SK-N-SH (cell line): ENCODE measurements around the gene NYAP1. TPM values are rescaled to one million over a fixed set of nuclear protein-coding genes. Genes with fewer than 3 reads are reported as not detected.

Experiments used
- CTCF ChIA-PET: fragments of 300-600, 350-600 bp; formaldehyde crosslinking; extraction: SDS; loops from one replicate; lab custom pipeline; 2021; lab: Yijun Ruan, JAX
- POLR2A ChIA-PET: fragments of 350-600 bp; sonication (Branson Sonifier 250); formaldehyde crosslinking; extraction: SDS; loops from one replicate; lab custom pipeline; 2020; ENCODE audit warnings: antibody characterized with exemption, inconsistent platforms; lab: Yijun Ruan, JAX
- DNase-seq: peaks from one replicate; pipeline ENCODE4 v3.0.0; 2012
- H2AFZ ChIP-seq: fragments of 200-600 bp; sonication (generic); 2 replicates; pipeline ENCODE4 v1.8.1; 2016; ENCODE audit warnings: antibody characterized with exemption, mild to moderate bottlenecking, low read depth
- H3F3A ChIP-seq: fragments of 200-600 bp; sonication (generic); replicated peaks from 2 replicates; pipeline ENCODE3; 2016; ENCODE audit warnings: antibody characterized with exemption, mild to moderate bottlenecking; ENCODE audit not compliant: insufficient read depth
- H3K27ac ChIP-seq, 2 experiments: fragments of 200-500 bp in 1 of 2; fragments of 200-600 bp in 1 of 2; sonication (Bioruptor generic) in 1 of 2; sonication (generic), shearing (Covaris generic) in 1 of 2; 2 replicates each; pipeline versions ENCODE4 v1.5.1 to v1.6.1; 2014 to 2016; ENCODE audit warnings: low read depth in 2 of 2, inconsistent platforms in 1 of 2, low read length in 1 of 2, mild to moderate bottlenecking in 1 of 2, mixed read lengths in 1 of 2
- H3K27me3 ChIP-seq: fragments of 200-600 bp; sonication (generic), shearing (Covaris generic); 2 replicates; pipeline ENCODE4 v1.6.1; 2016; ENCODE audit warnings: mixed run types; ENCODE audit not compliant: insufficient read depth
- H3K36me3 ChIP-seq, 2 experiments: fragments of 200-500 bp in 1 of 2; fragments of 200-600 bp in 1 of 2; sonication (Bioruptor generic) in 1 of 2; sonication (generic) in 1 of 2; replicated peaks in 1 of 2; 2 replicates each; pipeline versions ENCODE3 to v1.5.1; 2014 to 2016; ENCODE audit warnings: low read length in 1 of 2, mild to moderate bottlenecking in 1 of 2; ENCODE audit not compliant: insufficient read depth in 2 of 2, control insufficient read depth in 1 of 2
- H3K4me1 ChIP-seq, 2 experiments: fragments of 200-500 bp in 1 of 2; fragments of 200-600 bp in 1 of 2; sonication (Bioruptor generic) in 1 of 2; sonication (generic), shearing (Covaris generic) in 1 of 2; 2 replicates each; pipeline versions ENCODE4 v1.5.1 to v1.6.1; 2014 to 2016; ENCODE audit warnings: low read depth in 1 of 2, low read length in 1 of 2, mixed run types in 1 of 2; ENCODE audit not compliant: insufficient read depth in 2 of 2, control insufficient read depth in 1 of 2
- H3K4me2 ChIP-seq: fragments of 200-600 bp; sonication (generic), shearing (Covaris generic); 2 replicates; pipeline ENCODE4 v1.6.1; 2017; ENCODE audit warnings: mixed run types
- H3K4me3 ChIP-seq, 2 experiments: fragments of 200-500 bp in 1 of 2; fragments of 200-600 bp in 1 of 2; sonication (Bioruptor generic) in 1 of 2; sonication (generic), shearing (Covaris generic) in 1 of 2; 2 replicates each; pipeline versions ENCODE4 v1.5.1 to v1.8.1; 2014 to 2016; ENCODE audit warnings: low read depth in 2 of 2, inconsistent platforms in 1 of 2, low read length in 1 of 2, mild to moderate bottlenecking in 1 of 2, mixed read lengths in 1 of 2, moderate library complexity in 1 of 2
- H3K79me2 ChIP-seq: fragments of 200-600 bp; sonication (generic); 2 replicates; pipeline ENCODE4 v1.8.1; 2017; ENCODE audit warnings: mild to moderate bottlenecking; ENCODE audit not compliant: insufficient read depth
- H3K9ac ChIP-seq: fragments of 200-600 bp; sonication (generic); 2 replicates; pipeline ENCODE4 v1.6.1; 2017; ENCODE audit warnings: mixed run types
- H3K9me2 ChIP-seq: fragments of 200-600 bp; sonication (generic); 2 replicates; pipeline ENCODE4 v1.6.1; 2017; ENCODE audit warnings: mixed run types
- H3K9me3 ChIP-seq: fragments of 200-600 bp; sonication (generic); 2 replicates; pipeline ENCODE4 v1.6.1; 2017; ENCODE audit warnings: mixed run types, mild to moderate bottlenecking, moderate library complexity
- H4K20me1 ChIP-seq: fragments of 200-600 bp; sonication (generic); 2 replicates; pipeline ENCODE4 v1.6.1; 2017; ENCODE audit warnings: mild to moderate bottlenecking, mixed run types; ENCODE audit not compliant: insufficient read depth
- CTCF ChIP-seq: fragments of 200-600 bp; sonication (generic); IDR thresholded peaks from 2 replicates; pipeline ENCODE4 v1.6.1; 2017; ENCODE audit warnings: antibody characterized with exemption, mild to moderate bottlenecking, moderate library complexity
- FOXM1 ChIP-seq: IDR thresholded peaks from 2 replicates; pipeline ENCODE4 v1.4.0; 2012; ENCODE audit warnings: low read depth, mild to moderate bottlenecking
- MAX ChIP-seq: IDR thresholded peaks from 2 replicates; pipeline ENCODE4 v1.4.0; 2012; ENCODE audit warnings: low read depth
- NFIC ChIP-seq: IDR thresholded peaks from 2 replicates; pipeline ENCODE4 v1.4.0; 2012; ENCODE audit warnings: borderline replicate concordance
- REST ChIP-seq: IDR thresholded peaks from 2 replicates; pipeline ENCODE4 v1.6.1; 2012; ENCODE audit warnings: mild to moderate bottlenecking, low read depth, low read length, moderate library complexity
- WGBS: methylation state at CpG from one replicate; pipeline ENCODE4 v1.1.6; 2017; ENCODE audit warnings: low lambda C conversion rate; 5-methylcytosine and 5-hydroxymethylcytosine counted together
- polyA plus RNA-seq, 3 experiments: library from polyadenylated mRNA; depleted of rRNA; stranded (reverse); fragments of >200 nt; gene quantifications; 2 replicates each; pipeline ENCODE4 v1.2.3, GENCODE V29; 2012

The NYAP1 gene
- polyA plus RNA-seq, 1 of the 3 experiments (the other 2 are of a cell fraction) = 6.0 TPM

- TF ChIP-seq NFIC (no peak), REST (no peak), CTCF (0 out of 2 replicates have a peak, but pooled peaks have one; percentile 15)
- H3K4me1 ChIP-seq = no peaks in the 10 kb centered on the region
- no peak overlapping the region for H3K9ac ChIP-seq
- H3K27ac ChIP-seq = no peak overlapping the region
- no peaks in the 10 kb centered on the region for H3K79me2 ChIP-seq
- 90% methylated on average over 14 of the region's 14 CpGs for WGBS
- H4K20me1 ChIP-seq = no peaks in the 10 kb centered on the region
- H3K9me2 ChIP-seq = no peaks in the 10 kb centered on the region
- no peaks in the 10 kb centered on the region for H3K36me3 ChIP-seq
- H2AFZ ChIP-seq = no peak overlapping the region
- no peak for DNase-seq
- H3K4me2 ChIP-seq = no peak overlapping the region
- ChIA-PET CTCF (interaction anchor here (0.6 to 5.3 kb wide), 8 partner anchors 7 to 249 kb away, joined by 3 to 57 read pairs (median 4); partner anchors contain the start of genes NYAP1, POP7 and SPACDR), POLR2A (interaction anchor here (0.5 kb wide), 1 partner anchor 222 kb away, joined by 3 read pairs; no protein-coding TSS in a partner anchor)
- no peak overlapping the region for H3K4me3 ChIP-seq
- H3F3A ChIP-seq = peaks cover 3% of the 10 kb centered on the region
- no peaks in the 10 kb centered on the region for H3K27me3 ChIP-seq
- H3K9me3 ChIP-seq = no peaks in the 10 kb centered on the region
These were observed 27.2 kb upstream of the NYAP1 start for GRCh38 chr7:100456562-100456961.

GRCh38 chr7:100457033-100457432 lies 26.7 kb upstream of the NYAP1 start:
- Histone ChIP-seq H3K9ac (no peak overlapping the region), H4K20me1 (no peaks in the 10 kb centered on the region), H3K4me2 (no peak overlapping the region), H3K36me3 (no peaks in the 10 kb centered on the region), H3K79me2 (no peaks in the 10 kb centered on the region), H3K4me3 (no peak overlapping the region), H3F3A (peaks cover 3% of the 10 kb centered on the region), H2AFZ (no peak overlapping the region), H3K4me1 (no peaks in the 10 kb centered on the region), H3K27ac (no peak overlapping the region), H3K27me3 (no peaks in the 10 kb centered on the region), H3K9me2 (no peaks in the 10 kb centered on the region), H3K9me3 (no peaks in the 10 kb centered on the region)
- ChIA-PET CTCF (interaction anchor here (0.6 to 5.3 kb wide), 8 partner anchors 7 to 248 kb away, joined by 3 to 57 read pairs (median 4); partner anchors contain the start of genes POP7 and SPACDR), POLR2A (no interaction called here)
- DNase-seq = no peak
- WGBS = 88% methylated on average over 6 of the region's 6 CpGs
- TF ChIP-seq FOXM1 (no peak), MAX (no peak)
- TF ChIP-seq, all 33 proteins: peak for 0
